HEK293 (cell line): Measurements from ENCODE around the gene CIPC.

Source experiments
- ZNF549 ChIP-seq: fragments of 450-650 bp; IDR thresholded peaks from 2 replicates; pipeline ENCODE4 v1.5.1; 2018; ENCODE audit warnings: missing biosample characterization, missing genetic modification characterization, mild to moderate bottlenecking, inconsistent platforms, moderate library complexity
- TF ChIP-seq, protein P1 (sequence below): fragments of 450-650 bp; formaldehyde crosslinking; IDR thresholded peaks from 2 replicates; pipeline ENCODE4 v1.5.1; 2016; ENCODE audit warnings: missing biosample characterization, missing genetic modification characterization, low read depth

DNA sequence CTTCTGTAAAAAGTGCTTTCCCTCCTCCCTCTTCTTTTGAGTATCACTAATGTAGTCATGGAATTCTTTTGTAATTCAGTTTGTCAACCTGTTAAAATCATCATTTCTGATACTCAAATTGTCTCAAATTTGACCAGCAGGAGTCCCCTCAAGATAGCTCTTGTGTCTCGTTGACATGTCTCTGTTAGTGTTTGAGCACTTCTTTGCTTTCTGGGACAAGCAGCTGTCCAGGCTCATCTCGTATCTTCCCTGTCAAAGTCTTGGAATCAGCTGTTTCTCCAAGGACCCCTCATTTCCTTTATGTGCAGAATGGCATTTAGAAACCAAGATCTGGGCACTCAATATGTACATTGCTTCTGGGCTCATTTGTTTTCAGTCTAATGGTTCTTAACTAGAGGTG is 10.7 kb downstream of the CIPC start:
- no peak for TF ChIP-seq ZNF549 (tag by site-specific recombination)
- TF ChIP-seq, protein P1, sequence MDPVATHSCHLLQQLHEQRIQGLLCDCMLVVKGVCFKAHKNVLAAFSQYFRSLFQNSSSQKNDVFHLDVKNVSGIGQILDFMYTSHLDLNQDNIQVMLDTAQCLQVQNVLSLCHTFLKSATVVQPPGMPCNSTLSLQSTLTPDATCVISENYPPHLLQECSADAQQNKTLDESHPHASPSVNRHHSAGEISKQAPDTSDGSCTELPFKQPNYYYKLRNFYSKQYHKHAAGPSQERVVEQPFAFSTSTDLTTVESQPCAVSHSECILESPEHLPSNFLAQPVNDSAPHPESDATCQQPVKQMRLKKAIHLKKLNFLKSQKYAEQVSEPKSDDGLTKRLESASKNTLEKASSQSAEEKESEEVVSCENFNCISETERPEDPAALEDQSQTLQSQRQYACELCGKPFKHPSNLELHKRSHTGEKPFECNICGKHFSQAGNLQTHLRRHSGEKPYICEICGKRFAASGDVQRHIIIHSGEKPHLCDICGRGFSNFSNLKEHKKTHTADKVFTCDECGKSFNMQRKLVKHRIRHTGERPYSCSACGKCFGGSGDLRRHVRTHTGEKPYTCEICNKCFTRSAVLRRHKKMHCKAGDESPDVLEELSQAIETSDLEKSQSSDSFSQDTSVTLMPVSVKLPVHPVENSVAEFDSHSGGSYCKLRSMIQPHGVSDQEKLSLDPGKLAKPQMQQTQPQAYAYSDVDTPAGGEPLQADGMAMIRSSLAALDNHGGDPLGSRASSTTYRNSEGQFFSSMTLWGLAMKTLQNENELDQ (tag by site-specific recombination), result no peak
